MCF 10A (cell line): ENCODE measurements around the gene IL10RB. TPM values are rescaled to one million over a fixed set of nuclear protein-coding genes. Genes with fewer than 3 reads are reported as not detected.
"Not testable (repeated sequence)": the region's sequence is repeated elsewhere in the genome, so short reads cannot be mapped to it uniquely, and the experiment has no call there.

ENCODE experiments used
- BruUV-seq: library from RNA; stranded (reverse); fragments of 400-500 nt; replicated peaks from 2 replicates; lab custom pipeline; 2021; lab: Mats Ljungman, UMichigan
- CTCF ChIA-PET: fragments of 300-600 bp; sonication (Branson Sonifier 250); formaldehyde crosslinking; extraction: SDS; loops from one replicate; lab custom pipeline; 2021; ENCODE audit warnings: antibody characterized with exemption, inconsistent platforms; lab: Yijun Ruan, JAX
- POLR2A ChIA-PET: fragments of 300-600, 350-650 bp; sonication (Branson Sonifier 250); formaldehyde crosslinking; extraction: SDS; loops from one replicate; lab custom pipeline; 2020; ENCODE audit warnings: antibody characterized with exemption, inconsistent platforms; lab: Yijun Ruan, JAX
- DNase-seq: peaks from one replicate; pipeline ENCODE4 v3.0.0-alpha.2; 2018; ENCODE audit not compliant: unreplicated experiment
- H3K27ac Mint-ChIP-seq: one replicate; pipeline ENCODE4 v1.8.0; 2022; ENCODE audit warnings: mild to moderate bottlenecking, low read depth, mixed read lengths; ENCODE audit not compliant: unreplicated experiment
- H3K27me3 Mint-ChIP-seq: one replicate; pipeline ENCODE4 v1.8.0; 2022; ENCODE audit warnings: mixed read lengths; ENCODE audit not compliant: insufficient read depth, unreplicated experiment
- H3K36me3 Mint-ChIP-seq: one replicate; pipeline ENCODE4 v1.8.0; 2022; ENCODE audit warnings: mild to moderate bottlenecking, moderate library complexity, mixed read lengths; ENCODE audit not compliant: insufficient read depth, unreplicated experiment
- H3K4me1 Mint-ChIP-seq: one replicate; pipeline ENCODE4 v1.8.0; 2022; ENCODE audit warnings: mixed read lengths; ENCODE audit not compliant: insufficient read depth, unreplicated experiment
- H3K4me3 Mint-ChIP-seq: one replicate; pipeline ENCODE4 v1.8.0; 2022; ENCODE audit warnings: mild to moderate bottlenecking, moderate library complexity, mixed read lengths; ENCODE audit not compliant: unreplicated experiment
- H3K9me3 Mint-ChIP-seq: one replicate; pipeline ENCODE4 v1.8.0; 2022; ENCODE audit warnings: mixed read lengths; ENCODE audit not compliant: unreplicated experiment
- intact Hi-C: fragments of 100-400 bp; cut with micrococcal nuclease; formaldehyde crosslinking; loops from 2 replicates; pipeline ENCODE4 v1.14.1; 2022
- total RNA-seq: library from RNA; stranded (reverse); gene quantifications from 2 replicates; pipeline ENCODE4 v1.2.3, GENCODE V29; 2022
- TF ChIP-seq, protein P1 (sequence below): fragments of 200-600 bp; IDR thresholded peaks from one replicate; pipeline ENCODE4 v1.8.0; 2022; ENCODE audit warnings: antibody characterized with exemption, mild to moderate bottlenecking; ENCODE audit not compliant: unreplicated experiment

The IL10RB gene
- total RNA-seq, 1 experiment from 2014 or later: 23.2 TPM

DNA sequence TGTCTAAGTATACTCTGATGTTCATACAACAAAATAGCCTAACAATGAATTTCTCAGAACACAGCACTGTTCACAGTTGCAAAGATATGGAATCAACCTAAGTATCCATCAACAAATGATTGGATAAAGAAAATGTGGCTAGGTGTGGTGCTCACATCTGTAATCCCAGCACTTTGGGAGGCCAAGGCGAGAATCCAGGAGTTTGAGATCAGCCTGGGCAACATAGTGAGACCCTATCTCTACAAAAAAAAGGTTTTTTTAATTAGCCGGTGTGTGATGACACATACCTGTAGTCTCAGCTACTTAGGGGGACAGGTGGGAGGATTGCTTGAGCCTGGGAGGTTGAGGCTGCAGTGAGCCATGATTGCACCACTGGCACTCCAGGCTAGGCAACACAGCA is 25.8 kb upstream of the IL10RB start:
- intact Hi-C loops: no loop called here
- TF ChIP-seq, protein P1, sequence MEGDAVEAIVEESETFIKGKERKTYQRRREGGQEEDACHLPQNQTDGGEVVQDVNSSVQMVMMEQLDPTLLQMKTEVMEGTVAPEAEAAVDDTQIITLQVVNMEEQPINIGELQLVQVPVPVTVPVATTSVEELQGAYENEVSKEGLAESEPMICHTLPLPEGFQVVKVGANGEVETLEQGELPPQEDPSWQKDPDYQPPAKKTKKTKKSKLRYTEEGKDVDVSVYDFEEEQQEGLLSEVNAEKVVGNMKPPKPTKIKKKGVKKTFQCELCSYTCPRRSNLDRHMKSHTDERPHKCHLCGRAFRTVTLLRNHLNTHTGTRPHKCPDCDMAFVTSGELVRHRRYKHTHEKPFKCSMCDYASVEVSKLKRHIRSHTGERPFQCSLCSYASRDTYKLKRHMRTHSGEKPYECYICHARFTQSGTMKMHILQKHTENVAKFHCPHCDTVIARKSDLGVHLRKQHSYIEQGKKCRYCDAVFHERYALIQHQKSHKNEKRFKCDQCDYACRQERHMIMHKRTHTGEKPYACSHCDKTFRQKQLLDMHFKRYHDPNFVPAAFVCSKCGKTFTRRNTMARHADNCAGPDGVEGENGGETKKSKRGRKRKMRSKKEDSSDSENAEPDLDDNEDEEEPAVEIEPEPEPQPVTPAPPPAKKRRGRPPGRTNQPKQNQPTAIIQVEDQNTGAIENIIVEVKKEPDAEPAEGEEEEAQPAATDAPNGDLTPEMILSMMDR: no peak
- no TSS peak for BruUV-seq
- Mint-ChIP-seq H3K27me3 (no peaks in the 10 kb centered on the region), H3K4me3 (no peak overlapping the region), H3K36me3 (peaks cover 27% of the 10 kb centered on the region), H3K4me1 (peaks cover 6% of the 10 kb centered on the region), H3K9me3 (no peaks in the 10 kb centered on the region), H3K27ac (no peak overlapping the region)
- DNase-seq: no peak
- POLR2A ChIA-PET: interaction anchor here (1.2 kb wide), 1 partner anchor 29 kb away, joined by 3 read pairs; no protein-coding TSS in a partner anchor
- CTCF ChIA-PET: no interaction called here

DNA sequence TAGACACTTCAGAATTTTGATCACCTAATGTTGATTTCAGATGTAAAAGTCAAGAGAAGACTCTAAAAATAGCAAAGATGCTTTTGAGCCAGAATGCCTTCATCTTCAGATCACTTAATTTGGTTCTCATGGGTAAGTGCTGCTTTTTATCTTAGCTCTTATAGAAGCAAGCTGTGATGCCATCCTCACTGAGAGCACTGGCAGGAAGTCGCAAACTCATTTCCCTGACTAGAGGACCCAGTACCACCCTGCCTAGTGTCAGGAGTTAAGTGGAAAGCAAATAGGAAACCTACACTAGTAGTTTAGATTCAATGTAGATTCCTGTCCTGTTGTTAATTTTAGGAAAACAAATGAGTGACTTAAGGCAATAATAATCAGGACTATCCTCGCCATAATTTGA is 24.3 kb upstream of the IL10RB start:
- intact Hi-C loops: no loop called here
- Mint-ChIP-seq H3K4me3 (no peak overlapping the region), H3K27me3 (no peaks in the 10 kb centered on the region), H3K27ac (no peak overlapping the region), H3K9me3 (no peaks in the 10 kb centered on the region), H3K4me1 (peaks cover 6% of the 10 kb centered on the region), H3K36me3 (peaks cover 41% of the 10 kb centered on the region)
- CTCF ChIA-PET: no interaction called here
- POLR2A ChIA-PET: no interaction called here
- BruUV-seq: no TSS peak
- no peak for DNase-seq
- TF ChIP-seq, protein P1: no peak

DNA sequence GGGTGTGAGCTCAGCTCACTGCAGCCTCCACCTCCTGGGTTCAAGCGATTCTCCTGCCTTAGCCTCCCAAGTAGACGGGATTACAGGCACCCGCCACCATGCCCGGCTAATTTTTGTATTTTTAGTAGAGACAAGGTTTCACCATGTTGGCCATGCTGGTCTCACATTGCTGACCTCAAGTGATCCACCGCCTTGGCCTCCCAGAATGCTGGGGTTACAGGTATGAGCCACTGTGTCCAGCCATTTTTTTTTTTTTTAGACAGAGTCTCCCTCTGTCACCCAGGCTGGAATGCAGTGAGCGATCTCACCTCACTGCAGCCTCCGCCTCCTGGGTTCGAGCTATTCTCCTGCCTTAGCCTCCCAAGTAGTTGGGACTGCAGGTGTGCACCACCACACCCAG is 23.3 kb upstream of the IL10RB start:
- POLR2A ChIA-PET: interaction anchor here (0.7 kb wide), 1 partner anchor 197 kb away, joined by 4 read pairs; no protein-coding TSS in a partner anchor
- peaks cover 51% of the 10 kb centered on the region for H3K36me3 Mint-ChIP-seq
- intact Hi-C loops, BruUV-seq, H3K4me3 Mint-ChIP-seq, H3K27ac Mint-ChIP-seq, H3K4me1 Mint-ChIP-seq, DNase-seq, H3K27me3 Mint-ChIP-seq, CTCF ChIA-PET, H3K9me3 Mint-ChIP-seq: not testable (repeated sequence)

DNA sequence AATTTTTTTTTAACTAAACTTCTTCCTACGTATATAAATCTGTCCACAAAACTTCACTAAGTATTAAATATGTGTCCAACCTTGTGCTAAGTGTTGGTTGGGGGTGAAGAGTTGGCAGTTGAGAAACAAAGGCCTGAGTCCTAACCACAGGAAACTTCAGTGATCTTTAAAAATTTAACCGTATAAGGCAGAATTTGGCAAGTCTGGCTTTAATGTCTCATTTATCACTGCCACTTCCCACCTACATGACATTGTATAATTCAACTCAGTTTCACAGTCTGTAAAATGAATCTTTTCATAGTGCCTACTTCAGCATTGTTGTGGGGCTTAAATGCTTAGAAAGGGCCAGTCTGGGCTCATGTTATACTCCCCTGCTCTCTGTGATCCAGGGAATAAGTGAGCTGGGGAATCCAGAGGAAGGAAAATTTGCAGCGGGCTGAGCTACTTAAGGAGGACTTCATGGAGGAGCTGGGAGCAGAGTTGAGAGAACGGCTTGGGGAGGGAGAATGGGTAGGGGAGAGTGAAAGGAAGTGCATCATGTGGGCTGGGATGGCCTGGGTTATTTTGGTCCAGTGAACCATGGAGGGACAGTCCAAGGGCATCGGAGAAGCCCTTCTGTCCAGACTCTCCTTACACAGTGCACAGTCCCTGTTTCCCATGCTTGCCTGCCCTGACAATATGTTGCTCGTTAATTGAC is 21.9 kb upstream of the IL10RB start:
- Mint-ChIP-seq H3K36me3 (peaks cover 59% of the 10 kb centered on the region), H3K4me3 (no peak overlapping the region), H3K27me3 (no peaks in the 10 kb centered on the region), H3K4me1 (no peaks in the 10 kb centered on the region), H3K9me3 (no peaks in the 10 kb centered on the region), H3K27ac (no peak overlapping the region)
- TF ChIP-seq, protein P1: no peak
- POLR2A ChIA-PET: interaction anchor here (1.1 kb wide), 1 partner anchor 17 kb away, joined by 3 read pairs; no protein-coding TSS in a partner anchor
- intact Hi-C loops: no loop called here
- CTCF ChIA-PET: interaction anchor here (0.6 kb wide), 1 partner anchor 162 kb away, joined by 3 read pairs; no protein-coding TSS in a partner anchor
- DNase-seq: no peak
- no TSS peak for BruUV-seq
